GM21737 (cell line): Measurements from ENCODE around the gene PWP2.

Experiments used
- ATAC-seq: cut with Tn5 transposase; IDR thresholded peaks from one replicate; pipeline ENCODE4 v1.9.1; 2021; ENCODE audit warnings: mild to moderate bottlenecking, moderate library complexity; ENCODE audit not compliant: unreplicated experiment

The PWP2 gene

GRCh38 chr21:44107026-44107501 lies at the start of gene PWP2:
Gene PWP2 (plus strand): TSS chr21:44107399. CDS start chr21:44107417, 18 bp downstream.
- ATAC-seq = peak; percentile 79

GRCh38 chr21:44057960-44058651 lies 49.1 kb upstream of the PWP2 start:
- no peak for ATAC-seq

- ATAC-seq = no peak
Measured at GRCh38 chr21:44058652-44058964, 48.6 kb upstream of the PWP2 start.

- ATAC-seq = no peak
Measured at GRCh38 chr21:44058981-44059380, 48.2 kb upstream of the PWP2 start.

- ATAC-seq = no peak
Measured at GRCh38 chr21:44059710-44060109, 47.5 kb upstream of the PWP2 start.

GRCh38 chr21:44062380-44062779 lies 44.8 kb upstream of the PWP2 start:
- no peak for ATAC-seq

GRCh38 chr21:44063151-44063912 lies 43.9 kb upstream of the PWP2 start:
- no peak for ATAC-seq

GRCh38 chr21:44064852-44065403 lies 42.3 kb upstream of the PWP2 start:
- ATAC-seq = no peak

- no peak for ATAC-seq
Measured at GRCh38 chr21:44065428-44065827, 41.8 kb upstream of the PWP2 start.

- ATAC-seq = no peak
Measured at GRCh38 chr21:44066116-44066515, 41.1 kb upstream of the PWP2 start.

GRCh38 chr21:44067011-44067839 lies 40.0 kb upstream of the PWP2 start:
- no peak for ATAC-seq

GRCh38 chr21:44070391-44070790 lies 36.8 kb upstream of the PWP2 start:
- no peak for ATAC-seq

- no peak for ATAC-seq
Measured at GRCh38 chr21:44071359-44072104, 35.7 kb upstream of the PWP2 start.

GRCh38 chr21:44072111-44072510 lies 35.1 kb upstream of the PWP2 start:
- no peak for ATAC-seq

GRCh38 chr21:44074315-44074958 lies 32.8 kb upstream of the PWP2 start:
- ATAC-seq = no peak

GRCh38 chr21:44076316-44076715 lies 30.9 kb upstream of the PWP2 start:
- ATAC-seq = no peak

GRCh38 chr21:44078411-44078981 lies 28.7 kb upstream of the PWP2 start:
- ATAC-seq = no peak

- no peak for ATAC-seq
Measured at GRCh38 chr21:44079446-44079845, 27.8 kb upstream of the PWP2 start.

GRCh38 chr21:44079846-44080245 lies 27.4 kb upstream of the PWP2 start:
- ATAC-seq = no peak
